RCC 7860 (cell line): ENCODE results near the gene CS.
"Not testable (repeated sequence)": the region's sequence is repeated elsewhere in the genome, so short reads cannot be mapped to it uniquely, and the experiment has no call there.

Experiments used
- DNase-seq: peaks from one replicate; pipeline ENCODE4 v3.0.0-alpha.2; 2015; ENCODE audit warnings: low spot score
- FAIRE-seq: peaks from 2 replicates; lab custom pipeline; 2012; peaks lifted over from hg19 to GRCh38; lab: Jason Lieb, UNC

Gene CS

GRCh38 chr12:56282579-56282978, 17.6 kb downstream of the CS start:
- FAIRE-seq (no peak), DNase-seq (no peak)

DNA sequence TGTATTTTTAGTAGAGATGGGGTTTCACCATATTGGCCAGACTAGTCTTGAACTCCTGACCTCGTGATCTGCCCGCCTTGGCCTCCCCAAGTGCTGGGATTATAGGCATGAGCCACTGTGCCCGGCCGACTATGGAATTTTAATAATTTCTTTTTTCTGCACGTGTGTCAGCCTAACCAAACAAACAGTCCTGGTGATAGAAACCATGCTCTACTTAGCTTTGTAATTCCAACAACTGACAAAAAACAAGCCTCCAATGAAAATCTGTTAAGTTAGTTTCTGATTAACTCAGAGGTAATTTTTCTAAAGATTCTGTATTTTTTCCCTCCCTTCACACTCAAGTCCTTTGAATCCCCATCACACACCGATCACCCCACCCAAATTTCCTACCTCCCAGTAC, 18.1 kb downstream of the CS start:
- FAIRE-seq (no peak), DNase-seq (no peak)

DNA sequence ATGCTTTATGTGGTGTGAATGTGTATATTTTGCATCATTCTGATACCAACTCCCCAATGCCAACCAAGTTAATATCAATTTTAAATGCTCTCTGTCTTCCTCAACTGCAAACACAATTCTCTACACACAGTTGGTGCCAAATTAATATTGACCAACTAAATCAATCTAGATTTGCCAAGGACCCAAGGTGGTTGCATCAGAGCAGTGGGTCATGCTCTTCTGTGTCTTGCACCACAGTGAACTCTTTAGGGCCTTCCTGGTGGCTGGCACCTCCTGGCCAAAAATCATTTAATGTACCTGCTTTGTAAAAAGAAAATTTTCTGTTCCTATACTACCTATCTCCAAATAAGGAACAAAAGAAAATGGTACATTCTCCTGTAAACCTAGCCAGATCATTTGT, 19.3 kb downstream of the CS start:
- DNase-seq (no peak), FAIRE-seq (no peak)

- FAIRE-seq: no peak
- no peak for DNase-seq
Measured at GRCh38 chr12:56278905-56279304, 21.2 kb downstream of the CS start.

DNA sequence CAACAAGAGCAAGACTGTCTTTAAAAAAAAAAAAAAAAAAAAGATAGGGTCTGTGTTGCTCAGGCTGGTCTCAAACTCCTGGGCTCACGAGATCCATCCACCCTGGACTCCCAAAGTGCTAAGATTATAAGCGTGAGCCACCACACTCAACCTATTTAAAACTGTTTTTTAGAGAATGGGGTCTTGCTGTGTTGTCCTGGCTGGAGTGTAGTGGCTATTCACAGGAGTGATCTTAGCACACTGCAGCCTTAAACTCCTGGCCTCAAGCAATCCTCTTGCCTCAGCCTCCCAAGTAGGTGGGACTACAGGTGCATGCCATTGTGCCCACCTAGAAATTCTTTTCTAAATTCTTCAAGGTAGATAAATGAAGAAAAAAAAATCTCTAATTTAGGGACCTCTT, 25.8 kb downstream of the CS start:
- no peak for DNase-seq
- no peak for FAIRE-seq

- not testable (repeated sequence) for DNase-seq, FAIRE-seq
Measured at GRCh38 chr12:56272468-56272867, 27.7 kb downstream of the CS start.

DNA sequence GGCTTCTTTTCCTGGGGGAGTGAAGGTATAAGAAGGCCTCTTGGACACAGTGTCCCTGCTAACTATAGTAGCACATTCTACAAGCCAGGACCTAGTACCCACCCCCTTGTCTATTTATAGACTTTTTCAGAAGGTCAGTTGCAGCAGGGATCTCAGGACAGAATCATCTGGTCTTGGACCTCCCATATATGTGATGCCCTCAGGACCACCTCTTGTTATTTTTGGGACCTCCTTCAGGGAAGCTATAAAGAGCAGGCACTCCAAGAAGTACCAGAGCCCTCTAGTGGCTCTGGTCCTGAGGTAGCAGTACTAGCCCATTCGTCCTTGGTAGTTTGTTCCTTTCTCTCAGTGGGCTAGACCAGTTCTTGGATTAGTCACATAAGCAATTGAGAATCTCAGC, 29.1 kb downstream of the CS start:
- DNase-seq: peak; percentile 11
- FAIRE-seq: no peak

GRCh38 chr12:56267443-56268071, 32.6 kb downstream of the CS start:
- FAIRE-seq: no peak
- DNase-seq: no peak

GRCh38 chr12:56266693-56267442, 33.3 kb downstream of the CS start, which contains the start of gene COQ10A:
COQ10A (plus strand) TSS chr12:56266942; CDS start chr12:56267119, 177 bp downstream.
- FAIRE-seq (no peak), DNase-seq (peak; percentile 68)

- not testable (repeated sequence) for DNase-seq, FAIRE-seq
Measured at GRCh38 chr12:56266068-56266692, 34.0 kb downstream of the CS start.

DNA sequence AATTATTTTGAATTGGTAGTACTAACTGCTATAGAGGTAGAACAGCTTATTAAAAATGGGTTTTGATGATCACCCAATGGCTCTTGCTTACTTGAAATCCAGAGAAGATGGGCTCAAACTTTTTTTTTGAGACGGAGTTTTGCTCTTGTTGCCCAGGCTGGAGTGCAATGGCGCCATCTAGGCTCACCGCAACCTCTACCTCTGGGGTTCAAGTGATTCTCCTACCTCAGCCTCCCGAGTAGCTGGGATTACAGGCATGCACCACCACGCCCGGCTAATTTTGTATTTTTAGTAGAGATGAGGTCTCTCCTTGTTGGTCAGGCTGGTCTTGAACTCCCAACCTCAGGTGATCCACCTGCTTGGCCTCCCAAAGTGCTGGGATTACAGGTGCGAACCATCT, 37.2 kb downstream of the CS start:
- not testable (repeated sequence) for DNase-seq, FAIRE-seq

- peak; percentile 82 for FAIRE-seq
- DNase-seq: peak; percentile 90
Measured at GRCh38 chr12:56261503-56262232, 38.5 kb downstream of the CS start.

GRCh38 chr12:56260921-56261320, 39.2 kb downstream of the CS start:
- DNase-seq (no peak), FAIRE-seq (no peak)

GRCh38 chr12:56260380-56260779, 39.8 kb downstream of the CS start:
- DNase-seq: no peak
- FAIRE-seq: no peak

DNA sequence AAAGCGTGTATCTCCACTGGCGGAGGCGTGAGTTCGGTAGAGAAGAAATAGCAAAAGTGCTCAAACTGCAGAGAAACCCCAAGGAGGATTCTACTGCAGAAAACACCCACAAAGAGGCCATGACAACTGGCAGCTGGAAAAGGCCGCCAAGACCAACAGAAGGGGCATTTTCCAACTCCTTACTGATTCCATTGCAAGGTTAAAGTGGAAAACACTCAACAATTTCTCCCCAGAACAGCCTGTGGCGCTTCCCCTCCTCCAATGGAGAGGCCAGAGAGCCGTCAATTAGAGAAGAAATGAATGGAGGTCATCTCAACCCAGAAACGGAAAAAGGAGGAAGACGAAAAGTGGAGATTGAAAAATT, 41.3 kb downstream of the CS start:
- no peak for DNase-seq
- FAIRE-seq: no peak

GRCh38 chr12:56258068-56258819, 41.9 kb downstream of the CS start, which contains the start of gene ANKRD52:
ANKRD52 (minus strand) TSS chr12:56258384; CDS start chr12:56258269, 115 bp downstream.
- no peak for FAIRE-seq
- DNase-seq: peak; percentile 17

- peak; percentile 9 for DNase-seq
- FAIRE-seq: no peak
Measured at GRCh38 chr12:56257491-56258067, 42.6 kb downstream of the CS start.

DNA sequence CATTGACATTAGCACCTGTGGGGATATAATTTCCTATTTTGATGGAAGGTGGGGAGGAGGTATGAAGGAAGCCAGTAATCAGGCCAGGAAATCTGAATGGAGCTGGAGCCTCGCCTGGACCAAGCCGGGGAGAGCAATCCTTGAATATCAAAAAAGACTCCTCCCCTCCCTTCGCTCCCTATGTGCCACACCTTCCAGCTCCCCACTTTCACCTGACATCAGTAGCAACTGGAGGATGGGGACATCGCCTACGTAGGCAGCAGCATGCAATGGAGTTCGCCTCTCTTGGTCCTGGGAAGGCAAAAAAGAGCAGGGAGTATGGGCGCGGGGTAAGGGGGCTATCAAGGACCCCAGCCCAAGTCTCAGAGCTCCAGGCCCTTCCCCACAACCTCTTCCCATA, 43.1 kb downstream of the CS start:
- no peak for DNase-seq
- no peak for FAIRE-seq

DNA sequence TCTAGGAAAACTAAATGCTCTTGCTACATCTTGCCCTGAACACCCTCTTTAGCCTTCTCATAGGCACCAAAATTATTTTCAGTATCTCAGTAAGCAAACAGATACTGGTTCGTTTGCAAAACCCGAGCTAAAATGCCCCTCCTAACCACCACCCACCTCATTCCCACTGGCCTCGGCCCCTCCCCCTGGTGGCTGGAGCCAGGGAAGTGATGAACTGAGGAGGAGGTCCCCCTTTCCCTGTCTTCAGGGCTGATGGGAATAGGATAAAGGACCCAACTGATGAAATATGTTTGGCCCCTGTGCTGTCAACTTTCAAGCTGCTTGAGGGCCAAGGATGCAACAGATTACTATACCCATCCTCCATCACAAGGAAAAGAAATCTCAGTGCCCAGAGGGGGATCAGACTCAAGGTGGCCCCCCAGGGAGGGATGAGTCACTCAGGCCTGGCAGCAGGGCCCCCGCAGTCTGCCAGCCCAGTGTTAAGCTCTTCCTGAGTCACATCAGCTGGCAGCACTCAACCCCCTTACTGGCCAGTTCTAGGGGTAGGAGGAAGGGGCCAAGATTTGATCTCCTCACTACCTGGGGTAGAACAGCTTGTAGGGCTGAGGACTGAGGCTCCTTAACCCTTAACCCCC, 43.7 kb downstream of the CS start:
- FAIRE-seq (no peak), DNase-seq (peak; percentile 69)

- DNase-seq: no peak
- FAIRE-seq: no peak
Measured at GRCh38 chr12:56255671-56256070, 44.5 kb downstream of the CS start.
